ENCODE data around the gene SREBF1. TPM values are rescaled to one million over a fixed set of nuclear protein-coding genes. Genes with fewer than 3 reads are reported as not detected.

Gene SREBF1
- total RNA-seq, 1 donor from 2014 or later: 365 TPM

GRCh38 chr17:17837380-17837821, 615 bp upstream of the SREBF1 start:
- no peak for DNase-seq
- Mint-ChIP-seq H3K4me3 (ENCODE audit: unreplicated experiment) (peak overlapping the region; percentile 89), H3K27ac (ENCODE audit: unreplicated experiment) (peak overlapping the region; percentile 99), H3K9me3 (ENCODE audit: unreplicated experiment) (peaks cover 18% of the 10 kb centered on the region), H3K4me1 (ENCODE audit: low read depth, unreplicated experiment) (peaks cover 37% of the 10 kb centered on the region), H3K27me3 (ENCODE audit: unreplicated experiment) (peaks cover 13% of the 10 kb centered on the region), H3K36me3 (ENCODE audit: unreplicated experiment) (no peaks in the 10 kb centered on the region)
- TF ChIP-seq CTCF (IDR thresholded peaks at IDR 0.05; ENCODE audit: partially characterized antibody, unreplicated experiment): no peak

GRCh38 chr17:17836250-17836817, 452 bp downstream of the SREBF1 start:
- Mint-ChIP-seq H3K36me3 (ENCODE audit: unreplicated experiment) (no peaks in the 10 kb centered on the region), H3K4me1 (ENCODE audit: low read depth, unreplicated experiment) (peaks cover 43% of the 10 kb centered on the region)

GRCh38 chr17:17835415-17836249, 1.2 kb downstream of the SREBF1 start:
- H3K4me1 Mint-ChIP-seq (ENCODE audit: low read depth, unreplicated experiment): peaks cover 37% of the 10 kb centered on the region
- peaks cover 16% of the 10 kb centered on the region for H3K9me3 Mint-ChIP-seq (ENCODE audit: unreplicated experiment)
- peak overlapping the region; percentile 97 for H3K27ac Mint-ChIP-seq (ENCODE audit: unreplicated experiment)
- peak overlapping the region; percentile 95 for H3K4me3 Mint-ChIP-seq (ENCODE audit: unreplicated experiment)
- no peak for TF ChIP-seq CTCF (IDR thresholded peaks at IDR 0.05; ENCODE audit: partially characterized antibody, unreplicated experiment)
- no peak for DNase-seq
- H3K36me3 Mint-ChIP-seq (ENCODE audit: unreplicated experiment): no peaks in the 10 kb centered on the region
- H3K27me3 Mint-ChIP-seq (ENCODE audit: unreplicated experiment): peaks cover 14% of the 10 kb centered on the region

More at GRCh38 chr17:17836250-17836817, 452 bp downstream of the SREBF1 start:
- peak overlapping the region; percentile 97 for H3K27ac Mint-ChIP-seq (ENCODE audit: unreplicated experiment)
- peak; percentile 99 for DNase-seq
- peak overlapping the region; percentile 95 for H3K4me3 Mint-ChIP-seq (ENCODE audit: unreplicated experiment)
- H3K9me3 Mint-ChIP-seq (ENCODE audit: unreplicated experiment): peaks cover 18% of the 10 kb centered on the region
- TF ChIP-seq CTCF (IDR thresholded peaks at IDR 0.05; ENCODE audit: partially characterized antibody, unreplicated experiment): no peak
- peaks cover 14% of the 10 kb centered on the region for H3K27me3 Mint-ChIP-seq (ENCODE audit: unreplicated experiment)

- DNase-seq: no peak
- peaks cover 37% of the 10 kb centered on the region for H3K4me1 Mint-ChIP-seq (ENCODE audit: low read depth, unreplicated experiment)
- no peak for TF ChIP-seq CTCF (IDR thresholded peaks at IDR 0.05; ENCODE audit: partially characterized antibody, unreplicated experiment)
Measured at GRCh38 chr17:17834974-17835373, 1.8 kb downstream of the SREBF1 start.

More at GRCh38 chr17:17834974-17835373, 1.8 kb downstream of the SREBF1 start:
- Mint-ChIP-seq H3K27me3 (ENCODE audit: unreplicated experiment) (peaks cover 14% of the 10 kb centered on the region), H3K27ac (ENCODE audit: unreplicated experiment) (peak overlapping the region; percentile 44), H3K9me3 (ENCODE audit: unreplicated experiment) (peaks cover 16% of the 10 kb centered on the region), H3K36me3 (ENCODE audit: unreplicated experiment) (no peaks in the 10 kb centered on the region), H3K4me3 (ENCODE audit: unreplicated experiment) (peak overlapping the region; percentile 95)

Measured in glutamatergic neuron (in vitro differentiated cells).